SU-DHL-6 (cell line): ENCODE measurements around the gene IPO9.

Source experiments
- EZH2phosphoT487 ChIP-seq: fragments of 200-600 bp; sonication (generic), shearing (Covaris generic); conservative IDR thresholded peaks from 2 replicates; pipeline ENCODE4 v1.6.1; 2018; ENCODE audit warnings: mild to moderate bottlenecking, antibody characterized with exemption, low read length, moderate library complexity, mixed read lengths
- TF ChIP-seq, protein P1 (sequence below): fragments of 200-600 bp; sonication (generic); IDR thresholded peaks from one replicate; pipeline ENCODE4 v1.5.1; 2017; ENCODE audit warnings: antibody characterized with exemption, mild to moderate bottlenecking, low read length, moderate library complexity; ENCODE audit not compliant: insufficient read depth, poor library complexity, severe bottlenecking

DNA sequence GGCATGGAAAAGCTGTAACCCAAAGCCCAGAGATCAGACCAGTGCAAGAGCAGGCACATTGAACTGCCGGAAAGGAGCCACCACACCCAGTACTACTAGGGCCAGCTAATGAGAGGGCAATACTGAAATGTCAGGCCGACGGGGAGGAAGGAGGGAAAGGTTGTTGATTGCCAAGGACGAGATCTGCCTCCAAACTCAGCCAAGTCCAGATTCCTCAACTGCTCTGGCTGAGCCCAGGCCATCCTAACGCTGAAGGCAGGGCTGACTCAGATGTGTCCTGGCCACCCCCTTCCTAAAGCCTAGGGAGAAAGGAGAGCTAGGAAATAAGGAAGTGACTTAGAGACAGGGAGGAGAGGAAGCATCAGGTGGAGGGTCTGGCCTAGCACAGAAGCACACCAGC lies 42.1 kb upstream of the IPO9 start:
- TF ChIP-seq, protein P1, sequence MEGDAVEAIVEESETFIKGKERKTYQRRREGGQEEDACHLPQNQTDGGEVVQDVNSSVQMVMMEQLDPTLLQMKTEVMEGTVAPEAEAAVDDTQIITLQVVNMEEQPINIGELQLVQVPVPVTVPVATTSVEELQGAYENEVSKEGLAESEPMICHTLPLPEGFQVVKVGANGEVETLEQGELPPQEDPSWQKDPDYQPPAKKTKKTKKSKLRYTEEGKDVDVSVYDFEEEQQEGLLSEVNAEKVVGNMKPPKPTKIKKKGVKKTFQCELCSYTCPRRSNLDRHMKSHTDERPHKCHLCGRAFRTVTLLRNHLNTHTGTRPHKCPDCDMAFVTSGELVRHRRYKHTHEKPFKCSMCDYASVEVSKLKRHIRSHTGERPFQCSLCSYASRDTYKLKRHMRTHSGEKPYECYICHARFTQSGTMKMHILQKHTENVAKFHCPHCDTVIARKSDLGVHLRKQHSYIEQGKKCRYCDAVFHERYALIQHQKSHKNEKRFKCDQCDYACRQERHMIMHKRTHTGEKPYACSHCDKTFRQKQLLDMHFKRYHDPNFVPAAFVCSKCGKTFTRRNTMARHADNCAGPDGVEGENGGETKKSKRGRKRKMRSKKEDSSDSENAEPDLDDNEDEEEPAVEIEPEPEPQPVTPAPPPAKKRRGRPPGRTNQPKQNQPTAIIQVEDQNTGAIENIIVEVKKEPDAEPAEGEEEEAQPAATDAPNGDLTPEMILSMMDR, result no peak
- TF ChIP-seq EZH2phosphoT487, result no peak
